ENCODE measurements around the gene SYT9.

GRCh38 chr11:7268758-7269157 is 17.1 kb downstream of the SYT9 start:
- no peak for TF ChIP-seq POLR2AphosphoS5 (IDR thresholded peaks at IDR 0.05; ENCODE audit: insufficient read depth in 1 of 2, low read depth in 1 of 2)
- TF ChIP-seq CTCF (IDR thresholded peaks at IDR 0.05): no peak
- no peak for TF ChIP-seq POLR2A (IDR thresholded peaks at IDR 0.05)

Measured in vagina (tissue), 2 donors.